Muscle layer of duodenum (tissue), 2 donors: ENCODE data around the gene ERN1.

ENCODE experiments used
- H3K27ac ChIP-seq: one replicate; pipeline ENCODE4 v1.7.0; 2013; ENCODE audit warnings: mild to moderate bottlenecking, low read length
- H3K27me3 ChIP-seq: one replicate; pipeline ENCODE4 v1.7.0; 2013; ENCODE audit warnings: low read depth, mild to moderate bottlenecking, control low read depth, low read length
- H3K36me3 ChIP-seq, 2 donors: one replicate each; pipeline ENCODE4 v1.7.0; 2013; ENCODE audit warnings: low read length in 2 of 2, control low read depth in 1 of 2, mild to moderate bottlenecking in 1 of 2; ENCODE audit not compliant: insufficient read depth in 2 of 2, control insufficient read depth in 1 of 2
- H3K4me1 ChIP-seq, 2 donors: one replicate each; pipeline ENCODE4 v1.7.0; 2013; ENCODE audit warnings: low read length in 2 of 2, mild to moderate bottlenecking in 2 of 2, control low read depth in 1 of 2, moderate library complexity in 1 of 2; ENCODE audit not compliant: insufficient read depth in 2 of 2, control insufficient read depth in 1 of 2
- H3K4me3 ChIP-seq, 2 donors: one replicate each; pipeline ENCODE4 v1.7.0; 2013; ENCODE audit warnings: low read length in 2 of 2, low read depth in 1 of 2, mild to moderate bottlenecking in 1 of 2
- H3K9me3 ChIP-seq, 2 donors: one replicate each; pipeline ENCODE4 v1.7.0; 2013; ENCODE audit warnings: low read length in 2 of 2, control low read depth in 1 of 2, mild to moderate bottlenecking in 1 of 2; ENCODE audit not compliant: control insufficient read depth in 1 of 2
- donor health status: healthy.

The ERN1 gene

GRCh38 chr17:64053101-64053500 is 76.8 kb downstream of the ERN1 start:
- Histone ChIP-seq H3K9me3 (no peaks in the 10 kb centered on the region), H3K27me3 (no peaks in the 10 kb centered on the region), H3K4me3 (no peak overlapping the region), H3K4me1 (no peaks in the 10 kb centered on the region), H3K36me3 (peaks cover 52 to 94% of the 10 kb centered on the region in 2 donors), H3K27ac (no peak overlapping the region)

DNA sequence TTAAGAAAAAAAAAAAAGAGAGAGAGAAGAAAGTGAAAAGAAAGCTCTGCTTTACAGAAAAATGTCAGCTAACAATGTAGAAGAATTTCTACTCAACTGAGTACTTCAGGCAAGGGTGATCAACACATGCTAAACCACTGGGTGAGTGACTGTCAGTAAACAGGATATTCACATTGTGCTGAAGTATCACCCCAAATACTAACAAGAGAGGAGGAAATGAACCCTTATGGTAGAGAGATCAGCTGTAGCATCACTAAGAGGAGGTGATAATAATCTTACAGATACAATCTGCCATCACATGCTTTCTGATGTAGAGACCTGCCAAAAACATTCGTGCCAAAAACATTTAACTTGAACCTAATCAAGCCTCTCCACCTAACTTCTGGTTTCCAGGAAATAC is 78.8 kb downstream of the ERN1 start:
- Histone ChIP-seq H3K9me3 (no peaks in the 10 kb centered on the region), H3K4me1 (no peaks in the 10 kb centered on the region), H3K4me3 (no peak overlapping the region), H3K27ac (no peak overlapping the region), H3K27me3 (no peaks in the 10 kb centered on the region), H3K36me3 (peaks cover 60 to 87% of the 10 kb centered on the region in 2 donors)

DNA sequence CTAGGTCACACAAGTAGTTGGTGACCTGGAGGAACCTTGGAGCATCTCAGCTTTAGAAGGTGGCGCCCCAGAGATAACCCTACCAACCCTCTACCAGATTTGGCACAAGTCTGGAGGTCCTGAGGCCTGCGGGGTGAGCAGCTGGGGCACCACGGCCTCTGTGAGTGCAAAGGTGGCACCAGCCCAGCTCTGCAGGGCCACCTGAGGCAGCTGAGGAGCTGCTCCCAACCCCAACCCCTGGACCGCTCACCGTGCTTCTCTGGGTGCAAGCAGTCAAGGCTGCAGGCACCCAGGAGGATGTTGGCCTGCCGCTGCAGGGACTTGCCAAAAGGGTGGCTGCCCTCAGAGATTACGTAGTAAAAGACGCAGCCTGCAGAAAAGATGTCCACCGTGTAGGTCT is 81.1 kb downstream of the ERN1 start:
- Histone ChIP-seq H3K36me3 (peaks cover 79 to 87% of the 10 kb centered on the region in 2 donors), H3K9me3 (no peaks in the 10 kb centered on the region), H3K4me1 (no peaks in the 10 kb centered on the region), H3K27ac (no peak overlapping the region), H3K27me3 (no peaks in the 10 kb centered on the region), H3K4me3 (no peak overlapping the region)

DNA sequence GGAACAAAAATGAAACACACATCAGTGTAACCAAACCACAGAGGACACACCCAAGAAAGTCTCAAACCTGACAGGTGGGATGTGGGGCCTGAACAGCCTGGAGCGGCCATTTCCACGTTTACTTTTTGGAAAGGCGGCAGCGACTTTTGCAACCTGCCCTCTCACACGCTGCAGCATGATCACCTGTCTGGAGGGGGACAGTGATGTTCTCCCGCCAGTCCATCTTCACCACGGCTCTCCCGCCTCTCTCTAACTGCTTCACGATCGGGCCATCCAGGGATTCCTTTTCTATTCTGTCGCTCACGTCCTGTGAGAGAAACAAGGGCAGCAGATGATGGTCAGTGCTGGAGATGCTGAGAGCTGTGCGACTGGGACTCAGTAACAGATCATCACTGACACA is 84.8 kb downstream of the ERN1 start:
- Histone ChIP-seq H3K36me3 (peaks cover 56 to 66% of the 10 kb centered on the region in 2 donors), H3K27ac (no peak overlapping the region), H3K27me3 (no peaks in the 10 kb centered on the region), H3K9me3 (no peaks in the 10 kb centered on the region), H3K4me1 (no peaks in the 10 kb centered on the region), H3K4me3 (no peak overlapping the region)

GRCh38 chr17:64042700-64043485 is 87.1 kb downstream of the ERN1 start:
- no peaks in the 10 kb centered on the region for H3K9me3 ChIP-seq
- H3K4me3 ChIP-seq = no peak overlapping the region
- peaks cover 37 to 52% of the 10 kb centered on the region in 2 donors for H3K36me3 ChIP-seq
- no peaks in the 10 kb centered on the region for H3K27me3 ChIP-seq
- no peaks in the 10 kb centered on the region for H3K4me1 ChIP-seq
- H3K27ac ChIP-seq = no peak overlapping the region

GRCh38 chr17:64041912-64042311 is 88.0 kb downstream of the ERN1 start:
- Histone ChIP-seq H3K27me3 (no peaks in the 10 kb centered on the region), H3K4me3 (no peak overlapping the region), H3K4me1 (no peaks in the 10 kb centered on the region), H3K27ac (no peak overlapping the region), H3K9me3 (no peaks in the 10 kb centered on the region), H3K36me3 (peaks cover 32 to 48% of the 10 kb centered on the region in 2 donors)

- H3K36me3 ChIP-seq = peaks cover 15 to 33% of the 10 kb centered on the region in 2 donors
- no peak overlapping the region for H3K4me3 ChIP-seq
- no peaks in the 10 kb centered on the region for H3K4me1 ChIP-seq
- no peaks in the 10 kb centered on the region for H3K9me3 ChIP-seq
- no peaks in the 10 kb centered on the region for H3K27me3 ChIP-seq
- H3K27ac ChIP-seq = no peak overlapping the region
Measured at GRCh38 chr17:64040206-64040605, 89.7 kb downstream of the ERN1 start.

GRCh38 chr17:64039106-64039400 is 90.9 kb downstream of the ERN1 start:
- no peak overlapping the region for H3K27ac ChIP-seq
- no peak overlapping the region for H3K4me3 ChIP-seq
- H3K36me3 ChIP-seq = peaks cover 8 to 21% of the 10 kb centered on the region in 2 donors
- no peaks in the 10 kb centered on the region for H3K9me3 ChIP-seq
- H3K4me1 ChIP-seq = no peaks in the 10 kb centered on the region
- no peaks in the 10 kb centered on the region for H3K27me3 ChIP-seq

GRCh38 chr17:64038331-64039105 is 91.4 kb downstream of the ERN1 start:
- Histone ChIP-seq H3K4me3 (no peak overlapping the region), H3K27ac (no peak overlapping the region), H3K27me3 (no peaks in the 10 kb centered on the region), H3K36me3 (peaks cover 3 to 16% of the 10 kb centered on the region in 2 donors), H3K9me3 (no peaks in the 10 kb centered on the region), H3K4me1 (no peaks in the 10 kb centered on the region)

DNA sequence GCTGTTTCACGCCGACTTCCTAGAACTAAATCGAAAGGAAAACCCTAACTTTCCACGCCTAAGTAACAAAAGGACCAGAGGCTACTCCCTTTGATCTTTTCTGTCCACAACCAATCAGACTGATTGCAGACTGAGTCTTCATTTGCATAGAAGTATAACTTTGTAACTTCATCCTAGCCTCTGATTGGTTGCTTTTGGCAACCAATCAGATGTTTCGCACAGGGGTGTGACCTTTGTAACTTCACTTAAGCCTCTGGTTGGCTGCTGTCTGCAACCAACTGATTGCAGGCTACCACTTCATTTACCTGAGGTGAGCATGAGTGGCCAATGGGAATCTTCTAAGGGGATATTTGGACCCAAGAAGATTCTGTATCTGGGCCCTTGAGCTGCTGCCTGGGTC is 92.1 kb downstream of the ERN1 start:
- no peaks in the 10 kb centered on the region for H3K27me3 ChIP-seq
- H3K9me3 ChIP-seq = no peaks in the 10 kb centered on the region
- no peak overlapping the region for H3K27ac ChIP-seq
- H3K4me3 ChIP-seq = no peak overlapping the region
- peaks cover 0 to 9% of the 10 kb centered on the region in 2 donors for H3K36me3 ChIP-seq
- H3K4me1 ChIP-seq = no peaks in the 10 kb centered on the region

DNA sequence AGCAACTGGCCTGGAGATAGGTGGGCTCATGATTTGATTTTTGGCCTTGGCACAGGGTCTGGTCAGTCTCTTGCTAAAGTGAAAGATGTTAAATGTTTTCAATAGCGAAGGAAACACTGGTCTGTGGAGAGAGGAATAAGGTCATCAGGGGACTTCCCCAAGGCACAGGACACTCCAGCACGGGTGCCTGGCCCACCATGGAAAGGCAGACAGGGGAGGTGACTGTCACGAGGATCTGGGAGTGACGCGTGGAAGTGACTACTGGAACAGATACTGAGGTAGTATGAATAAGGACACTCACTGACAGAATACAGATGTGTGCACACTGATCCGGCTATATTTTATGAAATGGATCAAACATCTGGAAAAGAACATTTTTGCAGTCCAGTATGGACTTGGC is 92.8 kb downstream of the ERN1 start:
- H3K27me3 ChIP-seq = no peaks in the 10 kb centered on the region
- H3K27ac ChIP-seq = no peak overlapping the region
- H3K4me1 ChIP-seq = no peaks in the 10 kb centered on the region
- H3K9me3 ChIP-seq = no peaks in the 10 kb centered on the region
- peaks cover 0 to 9% of the 10 kb centered on the region in 2 donors for H3K36me3 ChIP-seq
- no peak overlapping the region for H3K4me3 ChIP-seq
